ENCODE results near the gene HIBADH. TPM values are rescaled to one million over a fixed set of nuclear protein-coding genes. Genes with fewer than 3 reads are reported as not detected.

HIBADH gene
- total RNA-seq, 4 donors from 2014 or later, result 49.3 to 70.9 (median 58.9) TPM

DNA sequence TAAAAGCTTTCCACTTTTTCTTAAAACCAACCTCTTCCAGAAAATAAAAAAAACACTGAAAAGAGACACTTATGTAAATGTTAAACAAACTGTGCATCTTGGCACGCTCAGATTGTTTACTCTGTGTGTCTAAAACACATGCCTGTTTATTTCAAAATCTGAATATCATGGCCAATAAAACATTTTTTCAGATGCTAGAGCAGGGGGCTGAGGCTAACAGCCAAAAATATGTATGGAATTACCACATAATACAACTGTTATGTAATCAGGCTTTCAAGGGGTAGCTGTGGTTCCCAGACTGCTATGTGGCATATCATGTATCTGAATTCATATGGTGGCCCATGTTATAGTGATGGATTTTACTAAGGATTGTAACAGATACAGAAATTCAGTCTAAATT is 130.4 kb downstream of the HIBADH start:
- Histone ChIP-seq H3K27ac (no peak overlapping the region), H3K4me1 (no peaks in the 10 kb centered on the region), H3K36me3 (peaks cover 0 to 59% of the 10 kb centered on the region in 2 donors), H3K27me3 (no peaks in the 10 kb centered on the region), H3K9me3 (no peaks in the 10 kb centered on the region), H3K4me3 (no peak overlapping the region)
- TF ChIP-seq POLR2A (IDR thresholded peaks at IDR 0.05) (no peak), EP300 (IDR thresholded peaks at IDR 0.05) (no peak), POLR2AphosphoS5 (IDR thresholded peaks at IDR 0.05) (no peak)
- TF ChIP-seq, protein P1, sequence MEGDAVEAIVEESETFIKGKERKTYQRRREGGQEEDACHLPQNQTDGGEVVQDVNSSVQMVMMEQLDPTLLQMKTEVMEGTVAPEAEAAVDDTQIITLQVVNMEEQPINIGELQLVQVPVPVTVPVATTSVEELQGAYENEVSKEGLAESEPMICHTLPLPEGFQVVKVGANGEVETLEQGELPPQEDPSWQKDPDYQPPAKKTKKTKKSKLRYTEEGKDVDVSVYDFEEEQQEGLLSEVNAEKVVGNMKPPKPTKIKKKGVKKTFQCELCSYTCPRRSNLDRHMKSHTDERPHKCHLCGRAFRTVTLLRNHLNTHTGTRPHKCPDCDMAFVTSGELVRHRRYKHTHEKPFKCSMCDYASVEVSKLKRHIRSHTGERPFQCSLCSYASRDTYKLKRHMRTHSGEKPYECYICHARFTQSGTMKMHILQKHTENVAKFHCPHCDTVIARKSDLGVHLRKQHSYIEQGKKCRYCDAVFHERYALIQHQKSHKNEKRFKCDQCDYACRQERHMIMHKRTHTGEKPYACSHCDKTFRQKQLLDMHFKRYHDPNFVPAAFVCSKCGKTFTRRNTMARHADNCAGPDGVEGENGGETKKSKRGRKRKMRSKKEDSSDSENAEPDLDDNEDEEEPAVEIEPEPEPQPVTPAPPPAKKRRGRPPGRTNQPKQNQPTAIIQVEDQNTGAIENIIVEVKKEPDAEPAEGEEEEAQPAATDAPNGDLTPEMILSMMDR (IDR thresholded peaks at IDR 0.05), result no peak
- ATAC-seq, result no peak
- WGBS, 2 donors (ENCODE audit: low coverage in 1 of 2), result 60 to 65% methylated on average over 1 of the region's 1 CpG

DNA sequence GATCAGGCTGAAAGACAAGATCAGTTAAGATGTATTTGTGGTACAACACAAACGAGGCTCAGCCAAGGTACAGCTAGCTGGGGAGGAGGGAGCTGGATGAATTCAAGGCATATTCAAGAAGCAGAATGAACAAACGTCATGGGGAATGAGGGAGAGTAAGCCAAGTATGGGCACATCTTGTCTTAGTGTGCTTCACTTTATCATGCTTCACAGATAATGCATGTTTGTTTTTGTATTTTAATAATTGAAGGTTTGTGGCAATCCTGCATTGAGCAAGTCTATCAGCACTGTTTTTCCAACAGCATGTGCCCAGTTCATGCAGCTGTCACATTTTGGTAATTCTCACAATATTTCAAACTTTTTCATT is 135.4 kb downstream of the HIBADH start:
- Histone ChIP-seq H3K9me3 (no peaks in the 10 kb centered on the region), H3K36me3 (peaks cover 0 to 71% of the 10 kb centered on the region in 2 donors), H3K27me3 (no peaks in the 10 kb centered on the region), H3K4me1 (no peaks in the 10 kb centered on the region), H3K27ac (no peak overlapping the region), H3K4me3 (no peak overlapping the region)
- ATAC-seq, result no peak
- TF ChIP-seq POLR2A (IDR thresholded peaks at IDR 0.05), result no peak
- TF ChIP-seq, protein P1 (IDR thresholded peaks at IDR 0.05), result no peak
- TF ChIP-seq POLR2AphosphoS5 (IDR thresholded peaks at IDR 0.05), result no peak
- no peak for TF ChIP-seq EP300 (IDR thresholded peaks at IDR 0.05)
- 36 to 63% methylated on average over 2 of the region's 2 CpGs for WGBS, 2 donors (ENCODE audit: low coverage in 1 of 2)

DNA sequence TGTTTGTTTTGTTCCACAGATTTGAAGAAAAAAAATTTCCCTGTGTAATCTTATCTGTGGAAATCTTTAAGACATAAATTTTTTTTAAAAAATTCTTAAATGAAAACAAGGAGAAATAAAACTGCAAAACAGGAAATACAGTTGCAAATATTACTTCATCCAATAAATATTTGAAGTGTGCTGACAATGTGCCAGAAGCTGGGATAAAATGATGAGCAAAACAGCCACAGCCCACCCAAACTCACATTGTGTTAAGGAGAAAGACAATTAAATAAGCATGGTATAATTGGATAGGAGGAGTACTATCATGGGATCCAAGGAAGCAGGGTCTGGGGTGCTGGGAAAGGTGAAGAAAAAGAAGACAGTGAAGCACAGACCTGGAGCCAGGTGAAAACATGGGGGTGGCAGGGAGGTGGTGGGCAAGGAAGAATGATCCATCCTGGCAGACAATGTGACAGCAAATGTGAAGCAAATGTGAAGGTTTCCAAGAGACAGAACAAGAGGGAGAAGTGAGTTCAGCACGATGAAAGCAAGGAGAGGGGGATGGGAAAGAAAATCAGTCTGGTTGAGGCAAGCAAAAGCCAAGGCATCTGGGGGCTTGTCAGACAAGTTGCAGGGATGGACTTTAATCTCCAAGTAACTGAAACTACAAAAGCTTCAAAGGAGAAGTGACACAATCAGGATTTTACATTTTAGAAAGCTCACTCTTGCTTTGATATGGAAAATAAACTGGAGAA is 135.9 kb downstream of the HIBADH start:
- Histone ChIP-seq H3K9me3 (no peaks in the 10 kb centered on the region), H3K4me3 (no peak overlapping the region), H3K4me1 (no peaks in the 10 kb centered on the region), H3K27ac (no peak overlapping the region), H3K27me3 (no peaks in the 10 kb centered on the region), H3K36me3 (peaks cover 0 to 71% of the 10 kb centered on the region in 2 donors)
- TF ChIP-seq, protein P1 (IDR thresholded peaks at IDR 0.05), result no peak
- TF ChIP-seq POLR2AphosphoS5 (IDR thresholded peaks at IDR 0.05) (no peak), POLR2A (IDR thresholded peaks at IDR 0.05) (no peak), EP300 (IDR thresholded peaks at IDR 0.05) (no peak)
- no peak for ATAC-seq
- WGBS, 2 donors (ENCODE audit: low coverage in 1 of 2), result 38 to 80% methylated on average over 1 of the region's 1 CpG

DNA sequence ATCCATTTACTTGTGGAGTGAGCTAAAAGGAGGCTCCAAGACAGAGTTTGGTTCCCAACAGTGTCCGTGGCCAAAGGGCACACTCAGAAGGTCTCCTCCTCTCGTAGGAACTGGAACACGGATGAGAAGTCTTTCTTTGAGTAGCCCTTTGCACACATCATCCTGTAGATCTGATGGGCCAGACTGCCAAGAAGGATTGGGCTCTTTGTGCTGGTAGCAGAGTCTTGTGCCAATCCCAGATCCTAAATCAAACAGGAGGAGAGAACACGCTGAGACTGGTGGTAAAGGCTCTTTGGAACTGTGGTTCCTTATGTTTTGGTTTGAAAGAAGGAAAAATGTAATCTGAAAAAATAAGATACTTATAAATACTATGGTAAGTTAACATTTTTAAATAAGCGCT is 136.6 kb downstream of the HIBADH start:
- 95 to 96% methylated on average over 5 of the region's 5 CpGs for WGBS, 2 donors (ENCODE audit: low coverage in 1 of 2)
- Histone ChIP-seq H3K27me3 (no peaks in the 10 kb centered on the region), H3K4me1 (no peaks in the 10 kb centered on the region), H3K9me3 (no peaks in the 10 kb centered on the region), H3K4me3 (no peak overlapping the region), H3K36me3 (peaks cover 0 to 67% of the 10 kb centered on the region in 2 donors), H3K27ac (no peak overlapping the region)
- no peak for ATAC-seq
- no peak for TF ChIP-seq EP300 (IDR thresholded peaks at IDR 0.05)
- TF ChIP-seq POLR2AphosphoS5 (IDR thresholded peaks at IDR 0.05), result no peak
- TF ChIP-seq POLR2A (IDR thresholded peaks at IDR 0.05), result no peak
- TF ChIP-seq, protein P1 (IDR thresholded peaks at IDR 0.05), result no peak

DNA sequence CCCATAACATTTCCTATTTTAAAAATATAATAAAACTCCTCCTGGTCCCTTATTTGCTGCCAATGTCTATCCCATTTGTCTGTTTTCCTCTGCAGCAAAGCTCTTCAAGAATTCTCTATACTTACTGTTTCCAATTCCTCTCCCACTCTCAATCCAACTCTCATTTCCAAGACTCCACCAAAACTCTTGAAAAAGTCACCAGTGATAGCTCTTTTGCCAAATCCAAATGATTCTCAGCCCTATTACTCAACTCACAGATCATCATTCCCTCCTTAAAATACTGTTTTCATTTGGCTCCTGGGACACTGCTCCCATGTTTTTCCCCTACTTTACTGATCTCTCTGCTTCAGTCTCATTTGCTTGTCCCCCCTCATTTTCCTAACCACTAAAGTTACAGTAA is 139.4 kb downstream of the HIBADH start:
- Histone ChIP-seq H3K4me1 (peaks cover 0 to 8% (median 0%) of the 10 kb centered on the region in 3 donors), H3K4me3 (no peak overlapping the region), H3K27ac (no peak overlapping the region), H3K9me3 (no peaks in the 10 kb centered on the region), H3K36me3 (peaks cover 0 to 38% of the 10 kb centered on the region in 2 donors), H3K27me3 (no peaks in the 10 kb centered on the region)
- peak; percentile 25 for ATAC-seq
- TF ChIP-seq POLR2AphosphoS5 (IDR thresholded peaks at IDR 0.05) (no peak), EP300 (IDR thresholded peaks at IDR 0.05) (no peak), POLR2A (IDR thresholded peaks at IDR 0.05) (no peak)
- TF ChIP-seq, protein P1 (IDR thresholded peaks at IDR 0.05), result no peak
